ENCODE results near the gene DPYSL4. TPM values are rescaled to one million over a fixed set of nuclear protein-coding genes. Genes with fewer than 3 reads are reported as not detected.
A peak's percentile ranks its signal among the peaks of the same experiment; 100 is the strongest.

DPYSL4 gene
- total RNA-seq, 6 donors from 2014 or later, result 0.11 to 2.2 (median 0.79) TPM; not detected in 1

- peaks cover 0 to 8% (median 0%) of the 10 kb centered on the region in 4 donors for H3K4me1 ChIP-seq
- no peak overlapping the region for H3K4me3 ChIP-seq
- TF ChIP-seq POLR2A (IDR thresholded peaks at IDR 0.05) (no peak), CTCF (IDR thresholded peaks at IDR 0.05) (no peak), POLR2AphosphoS5 (IDR thresholded peaks at IDR 0.05) (no peak), EP300 (IDR thresholded peaks at IDR 0.05) (no peak)
- peaks cover 0 to 5% (median 2%) of the 10 kb centered on the region in 4 donors for H3K36me3 ChIP-seq
- ATAC-seq (ENCODE audit: low FRiP score in 2 of 2), result no peak
- peak in 1 of 2 donors; percentile 65 for DNase-seq
- no peaks in the 10 kb centered on the region for H3K27me3 ChIP-seq
- no peaks in the 10 kb centered on the region for H3K9me3 ChIP-seq
- WGBS, 2 donors, result 94 to 98% methylated on average over 9 to 20 of the region's 20 CpGs
- no peak overlapping the region for H3K27ac ChIP-seq
These were observed 37.8 kb downstream of the DPYSL4 start for GRCh38 chr10:132224343-132225072.

GRCh38 chr10:132225073-132225848 is 38.5 kb downstream of the DPYSL4 start:
- 93 to 95% methylated on average over 12 to 25 of the region's 25 CpGs for WGBS, 2 donors
- peak in 1 of 2 donors; percentile 70 for DNase-seq
- no peak overlapping the region for H3K4me3 ChIP-seq
- H3K36me3 ChIP-seq, result peaks cover 0 to 5% (median 2%) of the 10 kb centered on the region in 4 donors
- H3K9me3 ChIP-seq, result no peaks in the 10 kb centered on the region
- H3K27ac ChIP-seq, result no peak overlapping the region
- H3K4me1 ChIP-seq, result peaks cover 0 to 11% (median under 1%) of the 10 kb centered on the region in 4 donors
- no peak for ATAC-seq (ENCODE audit: low FRiP score in 2 of 2)
- TF ChIP-seq CTCF (IDR thresholded peaks at IDR 0.05) (no peak), EP300 (IDR thresholded peaks at IDR 0.05) (no peak), POLR2AphosphoS5 (IDR thresholded peaks at IDR 0.05) (no peak), POLR2A (IDR thresholded peaks at IDR 0.05) (no peak)
- no peaks in the 10 kb centered on the region for H3K27me3 ChIP-seq

GRCh38 chr10:132225849-132226205 is 39.1 kb downstream of the DPYSL4 start:
- 75 to 82% methylated on average over 3 to 8 of the region's 8 CpGs for WGBS, 2 donors
- no peaks in the 10 kb centered on the region for H3K9me3 ChIP-seq
- H3K27me3 ChIP-seq, result no peaks in the 10 kb centered on the region
- DNase-seq, result no peak
- no peak overlapping the region for H3K27ac ChIP-seq
- H3K36me3 ChIP-seq, result peaks cover 0 to 5% (median 2%) of the 10 kb centered on the region in 4 donors
- ATAC-seq (ENCODE audit: low FRiP score in 2 of 2), result no peak
- peaks cover 3 to 16% (median 5%) of the 10 kb centered on the region in 4 donors for H3K4me1 ChIP-seq
- H3K4me3 ChIP-seq, result no peak overlapping the region
- TF ChIP-seq POLR2A (IDR thresholded peaks at IDR 0.05), result no peak
- TF ChIP-seq CTCF (IDR thresholded peaks at IDR 0.05), result no peak
- TF ChIP-seq EP300 (IDR thresholded peaks at IDR 0.05), result no peak
- TF ChIP-seq POLR2AphosphoS5 (IDR thresholded peaks at IDR 0.05), result no peak

GRCh38 chr10:132226586-132227405 is 40.0 kb downstream of the DPYSL4 start:
- Histone ChIP-seq H3K9me3 (no peaks in the 10 kb centered on the region), H3K27me3 (no peaks in the 10 kb centered on the region), H3K36me3 (peaks cover 0 to 5% (median 2%) of the 10 kb centered on the region in 4 donors), H3K4me1 (peaks cover 3 to 18% (median 5%) of the 10 kb centered on the region in 4 donors), H3K4me3 (no peak overlapping the region), H3K27ac (no peak overlapping the region)
- no peak for TF ChIP-seq CTCF (IDR thresholded peaks at IDR 0.05)
- ATAC-seq (ENCODE audit: low FRiP score in 2 of 2), result no peak
- peak in 1 of 2 donors; percentile 75 for DNase-seq
- 91% methylated on average over 6 to 27 of the region's 27 CpGs for WGBS, 2 donors

All from upper lobe of left lung (tissue), 6 donors.